ENCODE results near the gene PIP5KL1. TPM values are rescaled to one million over a fixed set of nuclear protein-coding genes. Genes with fewer than 3 reads are reported as not detected.
A peak's percentile ranks its signal among the peaks of the same experiment; 100 is the strongest.

Gene PIP5KL1
- polyA plus RNA-seq, 3 donors: 0.31 to 0.57 (median 0.39) TPM

DNA sequence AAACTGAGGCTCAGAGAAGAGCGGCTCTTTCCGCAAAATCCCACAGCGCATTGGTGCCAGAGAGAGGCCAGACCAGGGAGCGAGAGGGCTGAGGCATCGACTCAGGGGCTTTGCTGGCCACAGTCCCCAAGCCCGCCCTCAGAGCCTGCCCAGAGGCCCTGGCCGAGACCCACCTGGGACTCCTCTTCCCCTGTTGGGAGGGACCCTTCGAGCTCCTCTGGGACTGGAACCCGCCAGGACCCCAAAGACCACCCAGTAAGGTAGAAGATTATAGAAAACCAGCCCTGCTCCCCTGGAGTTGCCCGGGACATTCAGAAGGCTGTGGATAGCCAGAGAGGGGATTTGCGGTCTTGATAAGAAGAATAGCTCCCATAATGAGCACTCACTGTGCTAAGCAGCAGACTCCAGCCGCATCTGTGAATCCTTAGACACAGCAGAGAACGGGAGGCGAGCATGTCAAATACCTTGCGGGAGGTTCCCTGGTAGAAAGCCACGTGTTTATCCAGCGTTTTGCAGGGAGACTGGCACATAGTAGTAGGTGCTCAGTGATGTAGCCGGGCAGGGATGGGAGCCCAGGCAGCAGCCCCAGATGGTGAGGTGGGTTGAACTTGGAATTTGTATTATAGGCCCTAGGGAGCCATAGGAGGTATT lies 52.5 kb downstream of the PIP5KL1 start:
- H3K4me3 ChIP-seq (replicated peaks in 1 of 3; ENCODE audit: low read depth in 2 of 3, low read length in 3 of 3): peak overlapping the region in 1 of 3 experiments; percentile 46
- no peak overlapping the region for H3K27ac ChIP-seq (ENCODE audit: low read depth in 1 of 2, low read length in 2 of 2)
- peak overlapping the region in 1 of 2 donors; percentile 82 for H3K4me3 Mint-ChIP-seq
- DNase-seq: no peak
- no peaks in the 10 kb centered on the region for H3K36me3 Mint-ChIP-seq
- H3K79me2 ChIP-seq (ENCODE audit: insufficient read depth, low read length): no peaks in the 10 kb centered on the region
- peaks cover 3 to 10% of the 10 kb centered on the region in 2 donors for H3K4me1 ChIP-seq (ENCODE audit: control insufficient read depth in 1 of 2, insufficient read depth in 2 of 2, low read length in 2 of 2)
- intact Hi-C loops (cut with micrococcal nuclease): loop anchor here in 1 of 2 donors (10.0 kb wide), 1 partner anchor 373 kb away; no protein-coding TSS in a partner anchor
- peaks cover 16 to 25% (median 18%) of the 10 kb centered on the region in 3 donors for H3K27me3 Mint-ChIP-seq (ENCODE audit: low read depth in 3 of 3)
- peaks cover 11% of the 10 kb centered on the region for H3K4me1 Mint-ChIP-seq
- no peaks in the 10 kb centered on the region for H3K36me3 ChIP-seq (replicated peaks in 1 of 2; ENCODE audit: control insufficient read depth in 1 of 2, insufficient read depth in 2 of 2, low read length in 2 of 2)
- H2AFZ ChIP-seq (ENCODE audit: insufficient read depth, low read depth, low read length, poor library complexity, severe bottlenecking): no peak overlapping the region
- H3K9me3 ChIP-seq (replicated peaks in 1 of 2; ENCODE audit: control insufficient read depth in 1 of 2, insufficient read depth in 1 of 2, low read length in 2 of 2): no peaks in the 10 kb centered on the region
- H3K27ac Mint-ChIP-seq: peak overlapping the region in 1 of 7 donors; percentile 54
- peaks cover 6 to 20% of the 10 kb centered on the region in 2 donors for H3K27me3 ChIP-seq (ENCODE audit: control insufficient read depth in 2 of 2, insufficient read depth in 2 of 2, low read length in 2 of 2)
- H3K9ac ChIP-seq (ENCODE audit: insufficient read depth, low read length, poor library complexity, severe bottlenecking): no peak overlapping the region
- 82% methylated on average over 13 of the region's 18 CpGs for WGBS (ENCODE audit: insufficient coverage)
- H3K4me2 ChIP-seq (replicated peaks; ENCODE audit: extremely low read depth, low read length, poor library complexity, severe bottlenecking): peak overlapping the region; percentile 63
- no peaks in the 10 kb centered on the region for H4K20me1 ChIP-seq (ENCODE audit: insufficient read depth, low read length)
- TF ChIP-seq, protein P1, sequence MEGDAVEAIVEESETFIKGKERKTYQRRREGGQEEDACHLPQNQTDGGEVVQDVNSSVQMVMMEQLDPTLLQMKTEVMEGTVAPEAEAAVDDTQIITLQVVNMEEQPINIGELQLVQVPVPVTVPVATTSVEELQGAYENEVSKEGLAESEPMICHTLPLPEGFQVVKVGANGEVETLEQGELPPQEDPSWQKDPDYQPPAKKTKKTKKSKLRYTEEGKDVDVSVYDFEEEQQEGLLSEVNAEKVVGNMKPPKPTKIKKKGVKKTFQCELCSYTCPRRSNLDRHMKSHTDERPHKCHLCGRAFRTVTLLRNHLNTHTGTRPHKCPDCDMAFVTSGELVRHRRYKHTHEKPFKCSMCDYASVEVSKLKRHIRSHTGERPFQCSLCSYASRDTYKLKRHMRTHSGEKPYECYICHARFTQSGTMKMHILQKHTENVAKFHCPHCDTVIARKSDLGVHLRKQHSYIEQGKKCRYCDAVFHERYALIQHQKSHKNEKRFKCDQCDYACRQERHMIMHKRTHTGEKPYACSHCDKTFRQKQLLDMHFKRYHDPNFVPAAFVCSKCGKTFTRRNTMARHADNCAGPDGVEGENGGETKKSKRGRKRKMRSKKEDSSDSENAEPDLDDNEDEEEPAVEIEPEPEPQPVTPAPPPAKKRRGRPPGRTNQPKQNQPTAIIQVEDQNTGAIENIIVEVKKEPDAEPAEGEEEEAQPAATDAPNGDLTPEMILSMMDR (IDR thresholded peaks at IDR 0.05): no peak
- peaks cover 0 to 5% (median 0%) of the 10 kb centered on the region in 7 donors for H3K9me3 Mint-ChIP-seq

DNA sequence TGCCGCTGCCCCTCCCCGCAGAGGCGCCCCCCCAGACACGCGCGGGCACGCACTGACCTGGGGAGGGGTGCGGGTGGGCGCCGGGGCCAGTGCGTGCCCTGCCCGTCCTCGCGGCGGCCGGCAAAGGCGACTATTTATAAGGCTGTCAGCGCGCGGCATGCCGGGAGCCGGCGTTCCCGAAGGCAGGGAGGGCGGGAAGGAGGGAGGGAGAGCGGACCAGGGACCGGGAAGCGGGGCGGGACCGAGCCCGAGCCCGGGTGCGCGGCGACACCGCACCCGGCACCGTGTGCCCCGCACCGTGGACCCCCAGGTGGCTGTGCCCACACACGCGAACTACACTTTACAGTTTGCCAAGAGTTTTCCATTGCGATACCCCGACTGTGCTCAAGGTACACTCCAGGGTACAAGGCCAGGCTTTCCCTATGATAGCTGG lies 53.0 kb downstream of the PIP5KL1 start, which contains the start of gene AK1:
TSS of gene AK1 (minus strand) at position 110 of the 433 bp plus-strand sequence. CDS start 3,058 bp downstream, outside the sequence.
- Histone ChIP-seq H2AFZ (ENCODE audit: insufficient read depth, low read depth, low read length, poor library complexity, severe bottlenecking) (no peak within 1 kb of the TSS), H3K9ac (ENCODE audit: insufficient read depth, low read length, poor library complexity, severe bottlenecking) (peak within 1 kb of the TSS; percentile 8), H3K27ac (ENCODE audit: low read depth in 1 of 2, low read length in 2 of 2) (no peak within 1 kb of the TSS)

More for the DNA sequence above, 53.0 kb downstream of the PIP5KL1 start, which contains the start of gene AK1:
- Histone ChIP-seq H3K4me2 (replicated peaks; ENCODE audit: extremely low read depth, low read length, poor library complexity, severe bottlenecking) (peak within 1 kb of the TSS; percentile 63), H3K9me3 (replicated peaks in 1 of 2; ENCODE audit: control insufficient read depth in 1 of 2, insufficient read depth in 1 of 2, low read length in 2 of 2) (no peaks in the 10 kb centered on the region), H3K4me3 (replicated peaks in 1 of 3; ENCODE audit: low read depth in 2 of 3, low read length in 3 of 3) (peak within 1 kb of the TSS in 1 of 3 experiments; percentile 46), H3K27me3 (ENCODE audit: control insufficient read depth in 2 of 2, insufficient read depth in 2 of 2, low read length in 2 of 2) (peaks cover 6 to 20% of the 10 kb centered on the region in 2 donors), H4K20me1 (ENCODE audit: insufficient read depth, low read length) (no peaks in the 10 kb centered on the region), H3K4me1 (ENCODE audit: control insufficient read depth in 1 of 2, insufficient read depth in 2 of 2, low read length in 2 of 2) (peaks cover 3 to 10% of the 10 kb centered on the region in 2 donors), H3K79me2 (ENCODE audit: insufficient read depth, low read length) (no peaks in the 10 kb centered on the region), H3K36me3 (replicated peaks in 1 of 2; ENCODE audit: control insufficient read depth in 1 of 2, insufficient read depth in 2 of 2, low read length in 2 of 2) (no peaks in the 10 kb centered on the region)
- DNase-seq: no peak
- H3K36me3 Mint-ChIP-seq: no peaks in the 10 kb centered on the region
- 2% methylated on average over 40 of the region's 44 CpGs for WGBS (ENCODE audit: insufficient coverage)
- peaks cover 8% of the 10 kb centered on the region for H3K4me1 Mint-ChIP-seq
- TF ChIP-seq, protein P1 (IDR thresholded peaks at IDR 0.05): no peak
- peak within 1 kb of the TSS in 2 of 7 donors; percentile 50 to 54 for H3K27ac Mint-ChIP-seq
- H3K9me3 Mint-ChIP-seq: peaks cover 0 to 5% (median 0%) of the 10 kb centered on the region in 7 donors
- peak within 1 kb of the TSS in 1 of 2 donors; percentile 84 for H3K4me3 Mint-ChIP-seq
- H3K27me3 Mint-ChIP-seq (ENCODE audit: low read depth in 3 of 3): peaks cover 16 to 25% (median 18%) of the 10 kb centered on the region in 3 donors
- intact Hi-C loops (cut with micrococcal nuclease): loop anchor here in 1 of 2 donors (10.0 kb wide), 1 partner anchor 373 kb away; no protein-coding TSS in a partner anchor
